Stimulated activated CD8-positive, alpha-beta memory T cell treated with anti-CD3 and anti-CD28 coated beads, Interleukin-15, amount 100 ng/mL, for 4 hours (primary cell): ENCODE results near the gene SMOC1.

Source experiments
- DNase-seq, 2 donors: peaks; one replicate each; pipeline ENCODE4 v3.0.0-alpha.2; 2020; ENCODE audit warnings: low read depth in 2 of 2

Gene SMOC1

DNA sequence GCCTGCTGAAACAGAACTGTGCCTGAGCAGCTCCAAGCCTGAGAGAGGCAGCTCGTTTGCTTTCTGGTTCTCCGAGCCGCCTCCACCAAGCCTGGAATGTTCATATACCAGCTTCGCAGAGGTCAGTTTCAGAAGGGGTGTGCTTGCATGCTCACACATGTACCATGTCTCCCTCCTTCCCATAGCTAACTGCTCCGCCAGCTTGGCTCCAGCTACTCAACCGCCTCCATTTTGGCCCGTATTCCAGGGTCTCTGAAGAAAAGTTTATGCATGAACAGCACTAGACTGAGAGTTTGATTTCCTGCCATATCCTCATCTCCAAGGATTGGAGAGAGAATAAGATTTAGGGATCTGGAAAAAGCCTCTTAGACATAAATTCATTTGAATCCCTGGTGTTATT, 103.7 kb downstream of the SMOC1 start:
- no peak for DNase-seq

DNA sequence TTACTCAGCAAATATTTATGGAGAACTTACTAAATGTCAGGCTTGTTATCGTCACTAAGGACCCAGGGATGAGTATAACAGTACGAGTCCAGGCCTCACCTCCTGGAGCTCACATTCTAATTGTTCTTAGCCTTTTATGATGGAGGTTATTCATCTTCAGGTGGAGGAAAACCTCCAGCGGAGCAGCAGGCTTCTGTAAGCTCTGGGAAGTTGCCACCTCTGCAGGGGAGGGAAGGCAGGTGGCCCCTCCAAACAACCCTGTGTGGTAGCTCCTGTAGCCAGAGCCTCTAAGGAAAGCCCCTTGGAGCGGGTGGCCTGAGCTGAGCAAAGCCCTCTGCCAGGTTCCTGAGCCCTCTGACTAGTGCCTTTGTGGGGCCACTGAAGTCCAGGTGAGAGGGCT, 104.1 kb downstream of the SMOC1 start:
- no peak for DNase-seq

DNA sequence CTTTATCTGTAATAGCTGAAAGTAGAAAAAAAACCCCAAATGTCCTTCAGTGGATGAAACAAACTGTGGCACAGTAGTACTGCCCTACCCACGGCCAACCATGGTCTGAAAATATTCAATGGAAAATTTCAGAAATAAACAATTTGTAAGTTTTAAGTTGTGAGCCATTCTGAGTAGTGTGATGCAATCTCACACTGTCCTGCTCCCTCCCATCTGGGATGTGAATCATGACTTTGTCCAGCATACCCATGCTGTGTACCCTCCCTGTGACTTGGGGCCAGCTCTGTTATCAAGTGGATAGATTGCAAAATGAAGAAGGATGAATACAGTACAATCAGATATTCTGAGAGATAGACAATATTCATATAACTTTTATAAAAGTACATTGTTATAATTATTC, 106.2 kb downstream of the SMOC1 start:
- DNase-seq = no peak

DNA sequence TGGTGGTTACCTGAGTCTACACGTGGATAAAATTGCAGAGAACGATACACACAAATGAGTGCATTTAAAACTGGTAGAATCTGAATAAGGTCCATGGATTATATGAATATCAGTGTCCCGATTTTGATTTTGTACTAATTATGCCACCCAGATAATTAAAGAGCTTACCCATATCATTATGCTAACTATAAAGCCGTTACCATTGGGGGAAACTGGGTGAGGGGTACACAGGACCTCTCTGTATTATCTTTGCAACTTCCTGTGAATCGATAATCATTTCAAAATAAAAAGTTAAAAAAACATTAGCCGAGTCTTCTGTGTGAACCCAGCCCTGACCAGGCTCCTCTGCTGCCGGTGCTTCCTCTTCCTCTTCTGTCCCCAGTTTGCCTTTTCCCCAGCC, 107.1 kb downstream of the SMOC1 start:
- no peak for DNase-seq

DNA sequence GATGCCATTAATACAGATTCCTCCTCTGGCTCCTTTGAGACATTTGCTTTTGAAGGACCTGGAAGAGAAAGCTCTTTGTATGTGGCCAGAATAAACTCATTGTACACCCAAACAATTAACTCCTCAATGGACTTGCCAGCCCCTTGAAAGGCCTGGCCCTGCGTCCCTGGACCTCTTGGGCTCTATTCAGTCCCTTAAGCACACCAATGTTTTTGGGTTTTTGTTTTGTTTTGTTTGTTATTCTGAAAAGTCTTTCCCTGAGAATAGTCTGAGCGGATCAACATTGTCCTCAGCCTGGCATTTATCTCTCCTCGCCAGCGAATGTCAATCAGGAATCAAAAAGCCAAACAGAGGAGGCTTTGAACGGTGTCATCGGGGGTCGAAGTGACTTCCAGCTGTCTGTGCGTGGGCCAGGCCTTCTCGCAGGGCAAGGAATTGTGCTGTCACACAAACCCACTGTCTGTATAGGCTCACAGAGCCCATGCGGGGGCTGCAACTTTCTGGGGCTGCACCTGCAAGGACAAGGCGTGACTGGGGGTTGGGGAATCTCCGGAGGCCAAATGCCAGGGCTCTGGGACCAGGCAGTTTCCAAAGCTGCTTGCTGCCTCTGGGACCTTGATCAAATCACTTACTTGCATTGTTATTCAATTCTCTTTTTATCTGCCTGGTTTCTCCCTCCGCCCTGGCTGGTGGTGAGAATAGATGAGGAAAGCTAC, 108.3 kb downstream of the SMOC1 start:
- DNase-seq = no peak

DNA sequence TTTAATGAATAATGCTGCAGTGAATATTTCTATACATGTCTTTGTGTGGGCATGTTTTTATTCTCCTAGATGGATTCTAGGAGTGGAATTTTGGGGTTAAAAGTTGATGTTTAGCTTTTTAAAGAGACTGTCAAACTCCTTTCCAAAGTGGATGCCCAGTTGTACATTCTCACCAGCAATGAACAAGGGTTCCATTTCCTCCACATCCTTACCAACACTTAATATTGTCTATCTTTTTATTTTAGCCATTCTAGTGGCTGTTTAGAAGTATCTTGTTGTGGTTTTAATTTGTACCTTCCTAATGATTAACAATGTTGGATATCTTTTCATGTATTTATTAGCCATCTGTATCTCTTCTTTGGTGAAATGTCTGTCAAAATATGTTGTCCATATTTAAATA, 109.8 kb downstream of the SMOC1 start:
- DNase-seq = no peak

DNA sequence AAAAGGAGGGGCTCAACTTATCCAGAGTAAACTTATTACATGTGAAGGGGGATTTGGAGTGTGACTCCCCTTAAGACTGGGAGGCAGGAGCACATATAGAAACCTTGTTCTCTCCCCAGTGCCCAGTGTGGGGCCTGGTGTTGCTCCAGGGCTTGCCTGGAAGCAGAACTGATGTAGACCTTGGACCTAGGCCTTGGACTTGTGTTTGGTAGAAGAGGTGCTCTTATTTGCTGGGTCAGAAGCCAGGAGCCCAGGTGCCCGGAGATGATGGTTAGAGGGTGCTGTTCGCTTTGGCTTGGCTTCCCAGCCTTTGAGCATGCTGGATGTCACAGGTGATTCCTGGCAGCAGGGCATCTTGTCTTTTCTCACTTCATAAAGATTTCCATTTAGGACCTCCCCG, 110.4 kb downstream of the SMOC1 start:
- no peak for DNase-seq

DNA sequence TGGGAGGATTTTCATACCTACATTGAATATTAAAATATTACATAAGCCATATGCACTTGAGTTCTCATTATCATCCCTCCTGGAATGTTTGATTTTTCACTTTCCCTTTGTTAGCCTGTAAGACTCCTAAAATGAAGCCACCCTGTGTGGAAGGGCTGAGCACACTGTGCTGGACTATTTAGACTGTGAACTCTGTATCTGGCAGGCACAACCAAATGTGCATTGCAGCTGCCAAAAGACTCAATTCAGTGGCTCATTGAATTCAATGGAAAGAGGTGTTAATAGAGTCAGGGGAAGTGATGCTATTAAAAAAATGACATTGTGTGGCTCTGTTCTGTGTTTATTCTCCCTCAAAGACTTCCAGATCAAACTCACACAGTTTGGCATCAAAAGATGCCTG, 111.1 kb downstream of the SMOC1 start:
- no peak for DNase-seq

DNA sequence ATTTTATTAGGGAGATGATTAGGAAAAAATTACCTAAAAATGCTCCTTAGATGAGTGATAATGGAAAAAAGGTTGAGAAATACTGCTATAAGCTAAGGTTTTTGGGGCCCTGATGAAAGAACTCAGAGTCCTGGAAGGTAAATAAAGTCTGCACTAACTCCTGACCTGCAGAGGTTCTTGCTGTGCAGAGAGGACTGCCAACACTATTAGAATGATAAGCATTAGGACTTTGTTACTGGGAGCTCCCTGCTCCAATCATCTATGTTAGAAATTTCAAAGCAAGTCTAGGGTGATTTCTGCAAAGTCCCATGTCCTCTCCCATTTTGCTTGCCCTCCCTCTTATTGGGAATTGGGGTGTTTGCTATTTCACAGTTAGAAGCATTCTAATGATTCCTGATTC, 112.2 kb downstream of the SMOC1 start:
- DNase-seq = no peak

DNA sequence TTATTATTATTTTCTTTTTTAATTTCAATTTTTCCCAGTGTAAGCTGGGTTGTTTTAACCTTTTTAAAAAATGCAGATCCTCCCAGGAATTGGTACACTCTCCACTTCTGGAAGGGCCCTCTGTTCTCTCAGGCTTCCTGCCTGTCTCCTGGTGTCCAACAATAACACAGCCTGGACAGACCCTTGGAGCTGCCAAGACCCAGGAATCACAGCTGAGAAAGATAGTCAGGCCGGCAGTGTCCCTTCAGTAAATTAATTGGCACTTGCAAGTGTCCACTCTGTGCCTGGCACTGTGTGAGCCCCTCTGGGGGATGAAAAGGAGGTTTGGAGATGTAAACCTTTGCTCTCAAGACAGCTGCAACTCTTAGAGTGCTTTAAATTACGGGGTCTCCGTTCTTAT, 113.3 kb downstream of the SMOC1 start:
- DNase-seq = no peak

DNA sequence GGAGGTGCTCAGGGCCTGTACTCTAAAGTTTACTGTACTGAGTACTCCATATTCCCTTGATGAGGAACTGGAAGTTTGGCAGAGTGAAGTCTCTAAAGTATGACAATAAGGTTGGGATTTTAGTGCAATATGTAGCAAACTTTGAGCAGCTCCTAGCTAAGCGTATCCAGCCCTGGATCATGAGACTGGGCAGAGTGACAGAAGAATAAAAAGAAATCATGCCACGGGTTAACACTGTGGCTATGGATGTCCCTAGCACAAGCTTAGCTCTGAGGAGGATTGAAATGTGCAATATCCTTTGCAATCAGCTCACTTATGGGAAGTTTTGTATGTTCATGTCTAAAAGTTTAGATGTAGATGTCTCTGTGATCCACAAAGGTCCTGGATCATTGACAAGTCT, 114.1 kb downstream of the SMOC1 start:
- no peak for DNase-seq

DNA sequence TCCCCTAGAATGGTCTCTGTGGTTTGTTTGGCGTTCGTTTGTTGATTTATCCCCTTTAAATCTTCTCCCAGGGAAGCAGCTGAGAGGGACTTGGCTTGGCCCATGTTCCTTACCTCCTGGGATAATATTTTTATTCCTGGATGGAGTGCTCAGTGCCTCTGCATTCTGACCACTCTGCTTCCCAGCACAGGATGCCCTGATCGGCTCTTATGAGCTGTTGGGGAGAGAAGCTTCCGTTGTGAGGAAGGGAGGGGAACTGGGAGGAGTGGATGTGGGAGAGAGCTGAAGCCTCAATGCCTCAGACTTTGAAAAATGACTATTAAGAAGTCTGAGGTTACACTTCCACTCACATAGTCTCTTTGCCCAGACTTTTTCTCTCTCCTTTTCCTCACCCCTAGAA, 114.8 kb downstream of the SMOC1 start:
- no peak for DNase-seq

DNA sequence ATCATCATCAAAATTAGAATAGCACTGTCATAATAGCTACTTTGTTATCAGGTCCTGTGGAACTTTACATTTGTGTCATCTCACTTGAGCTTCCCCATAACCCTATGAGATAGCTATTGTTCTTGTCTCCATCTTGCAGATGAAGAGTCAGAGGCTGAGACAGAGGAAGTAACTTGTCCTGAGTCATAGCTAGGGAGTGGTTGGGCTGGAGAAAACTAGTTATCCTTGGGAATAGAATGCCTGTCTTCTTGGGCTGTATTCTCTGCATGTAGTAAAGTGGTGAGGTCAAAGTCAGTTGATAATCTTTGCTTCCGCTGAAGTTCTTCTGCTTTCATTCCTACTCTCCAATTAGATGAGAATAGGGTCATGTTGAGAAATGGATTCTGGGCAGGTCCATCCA, 117.0 kb downstream of the SMOC1 start:
- no peak for DNase-seq

DNA sequence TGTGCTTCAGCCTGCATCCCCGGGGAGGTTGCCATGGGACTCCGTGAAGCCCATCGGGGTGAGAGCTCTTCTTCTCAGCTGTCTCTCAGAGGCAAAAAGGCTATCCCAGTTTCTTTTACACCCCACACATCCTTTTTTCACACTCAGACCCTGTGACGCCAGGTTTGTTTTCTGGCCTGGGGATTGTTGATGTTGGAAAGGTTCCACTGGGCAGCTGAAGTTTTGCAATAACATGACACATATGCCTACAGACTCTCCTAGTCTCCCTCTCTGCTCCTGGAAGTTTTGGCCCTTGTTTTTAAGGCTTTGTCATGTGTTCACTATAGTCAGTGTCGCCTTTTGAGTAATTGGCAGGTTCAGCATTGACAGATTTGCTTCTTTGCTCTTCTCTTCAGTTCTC, 118.6 kb downstream of the SMOC1 start:
- no peak for DNase-seq

DNA sequence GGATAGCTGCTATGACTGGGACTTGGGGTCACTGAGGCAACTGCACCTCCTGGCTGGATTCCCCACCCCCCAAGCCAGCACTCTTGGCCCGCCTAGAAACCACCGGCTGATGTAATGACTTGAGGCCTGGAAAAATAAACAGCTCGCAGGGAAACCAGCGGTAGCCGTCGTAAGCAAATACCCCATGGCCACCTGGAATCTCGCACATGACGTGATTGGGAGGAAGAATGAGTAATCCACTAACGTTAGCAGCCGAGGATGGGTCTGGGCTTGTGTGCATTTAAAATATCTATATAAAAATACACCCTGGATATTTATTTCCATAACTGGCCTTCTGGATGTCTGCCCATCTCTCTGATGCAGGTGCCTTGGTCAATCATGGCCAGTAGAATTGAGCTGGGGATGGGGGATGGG, 120.1 kb downstream of the SMOC1 start:
- no peak for DNase-seq

DNA sequence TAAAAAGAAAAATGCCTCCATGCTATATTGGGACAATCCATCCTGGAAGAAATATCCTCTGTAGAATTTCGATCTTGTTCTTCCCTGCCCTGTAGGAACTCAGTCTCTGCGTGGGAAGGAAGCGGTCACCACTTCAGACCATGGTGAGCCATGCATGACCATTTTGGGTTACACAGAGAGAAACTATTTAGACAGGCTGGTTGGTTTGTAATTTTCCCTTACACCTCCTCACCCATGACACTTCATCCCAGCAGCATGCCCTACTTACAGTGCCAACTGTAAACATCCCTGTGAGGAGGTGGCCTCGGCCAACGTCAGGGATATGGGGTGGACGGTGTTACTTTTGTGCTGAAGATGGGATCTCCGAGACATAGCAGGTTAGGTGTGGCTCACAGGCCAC, 121.4 kb downstream of the SMOC1 start:
- no peak for DNase-seq

DNA sequence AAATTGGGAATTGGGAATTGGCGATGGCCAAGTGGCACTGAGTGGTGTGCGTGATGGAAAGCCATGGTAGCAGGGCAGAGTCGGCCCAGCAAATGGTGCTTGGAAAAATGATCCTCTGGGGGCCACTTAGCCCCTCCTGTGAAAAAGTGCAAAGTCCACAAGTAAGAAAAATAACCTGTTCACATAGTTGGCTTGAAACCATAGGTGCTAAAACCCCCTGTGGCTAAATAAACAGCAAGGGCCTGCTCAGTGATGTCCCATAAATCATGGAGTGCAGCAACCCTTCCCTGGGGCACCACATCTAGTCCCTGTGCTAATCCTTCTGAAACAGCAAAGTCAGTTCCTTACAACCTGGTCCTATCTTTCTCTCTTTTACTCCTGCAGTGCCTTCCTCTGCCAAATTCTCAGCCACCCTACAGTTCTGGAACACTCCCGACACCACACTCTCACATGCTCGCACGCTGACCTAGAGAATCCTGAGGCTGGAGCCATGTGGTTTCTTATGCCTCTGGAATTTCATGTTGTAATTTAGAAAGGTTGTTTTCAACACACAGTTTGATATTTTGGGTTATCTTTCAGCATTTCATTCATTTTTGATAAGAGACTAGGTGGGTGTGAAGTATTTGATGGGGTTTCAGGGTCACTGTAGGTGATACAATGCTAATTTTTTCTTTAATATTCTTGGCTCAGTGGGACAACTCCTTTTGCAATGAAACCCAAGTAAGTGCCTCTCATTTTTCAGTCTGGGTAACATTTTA, 123.6 kb downstream of the SMOC1 start:
- DNase-seq = no peak

DNA sequence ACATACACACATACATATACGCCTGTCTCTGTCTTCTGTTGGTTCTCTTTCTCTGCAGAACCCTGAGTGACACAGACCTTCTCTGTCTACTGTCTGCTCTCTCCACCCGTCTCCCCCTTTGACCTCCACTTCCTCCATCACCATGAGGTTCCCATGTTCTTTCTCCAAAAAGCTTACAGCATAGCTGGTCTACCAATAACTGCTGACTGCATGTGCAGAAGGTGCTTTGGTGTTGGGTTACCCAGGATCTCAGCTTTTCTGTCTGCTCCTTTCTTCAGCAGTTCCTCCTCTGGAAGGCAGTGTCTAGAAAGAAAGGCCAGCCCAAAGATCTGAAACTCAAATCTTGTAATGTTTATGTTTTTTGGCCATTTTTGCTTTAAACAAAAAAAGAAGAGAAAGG, 125.6 kb downstream of the SMOC1 start:
- no peak for DNase-seq

DNA sequence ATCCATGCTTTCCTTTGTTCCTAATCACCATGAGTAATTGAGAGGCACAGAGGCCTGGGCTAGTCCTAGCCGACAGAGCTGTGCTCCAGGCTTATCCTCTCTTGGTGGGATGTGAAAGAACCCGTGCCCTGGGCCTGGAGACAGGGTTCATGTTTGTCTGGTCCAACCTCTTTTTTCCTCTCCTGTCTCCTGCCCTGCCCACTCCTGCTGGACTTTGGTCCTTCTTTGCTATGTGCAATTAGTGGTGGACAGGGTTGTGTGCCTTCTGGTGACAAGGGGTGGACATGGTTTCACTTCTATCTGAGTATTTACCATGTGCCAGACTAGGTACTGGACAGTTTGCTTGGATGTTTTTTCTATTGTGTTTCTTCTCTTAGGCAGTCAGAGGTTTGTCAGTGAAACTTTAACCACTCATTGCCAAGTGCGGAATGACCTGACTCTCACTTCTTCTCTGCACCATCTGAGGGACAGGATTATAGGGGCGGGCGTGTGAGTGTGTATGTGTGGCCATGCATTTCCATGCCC, 126.1 kb downstream of the SMOC1 start:
- no peak for DNase-seq

DNA sequence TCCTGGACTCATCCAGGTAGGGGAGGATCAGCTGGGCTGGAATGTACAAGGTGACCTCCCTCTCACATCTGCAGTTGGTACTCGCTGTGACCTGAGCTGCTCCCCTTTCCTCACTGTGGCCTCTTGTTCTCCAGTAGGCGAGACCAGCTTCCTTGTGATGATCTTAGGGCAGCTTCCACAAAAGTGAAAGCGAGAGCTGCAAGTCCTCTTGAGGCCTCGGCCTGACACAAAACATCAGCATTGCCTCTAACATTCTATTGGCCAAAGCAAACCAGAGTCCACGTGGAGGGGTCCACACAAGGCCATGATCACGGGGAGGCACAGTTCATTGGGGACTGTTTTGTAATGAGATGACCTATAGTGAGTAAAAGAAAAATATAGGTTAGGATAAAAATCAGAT, 127.5 kb downstream of the SMOC1 start:
- DNase-seq = no peak

DNA sequence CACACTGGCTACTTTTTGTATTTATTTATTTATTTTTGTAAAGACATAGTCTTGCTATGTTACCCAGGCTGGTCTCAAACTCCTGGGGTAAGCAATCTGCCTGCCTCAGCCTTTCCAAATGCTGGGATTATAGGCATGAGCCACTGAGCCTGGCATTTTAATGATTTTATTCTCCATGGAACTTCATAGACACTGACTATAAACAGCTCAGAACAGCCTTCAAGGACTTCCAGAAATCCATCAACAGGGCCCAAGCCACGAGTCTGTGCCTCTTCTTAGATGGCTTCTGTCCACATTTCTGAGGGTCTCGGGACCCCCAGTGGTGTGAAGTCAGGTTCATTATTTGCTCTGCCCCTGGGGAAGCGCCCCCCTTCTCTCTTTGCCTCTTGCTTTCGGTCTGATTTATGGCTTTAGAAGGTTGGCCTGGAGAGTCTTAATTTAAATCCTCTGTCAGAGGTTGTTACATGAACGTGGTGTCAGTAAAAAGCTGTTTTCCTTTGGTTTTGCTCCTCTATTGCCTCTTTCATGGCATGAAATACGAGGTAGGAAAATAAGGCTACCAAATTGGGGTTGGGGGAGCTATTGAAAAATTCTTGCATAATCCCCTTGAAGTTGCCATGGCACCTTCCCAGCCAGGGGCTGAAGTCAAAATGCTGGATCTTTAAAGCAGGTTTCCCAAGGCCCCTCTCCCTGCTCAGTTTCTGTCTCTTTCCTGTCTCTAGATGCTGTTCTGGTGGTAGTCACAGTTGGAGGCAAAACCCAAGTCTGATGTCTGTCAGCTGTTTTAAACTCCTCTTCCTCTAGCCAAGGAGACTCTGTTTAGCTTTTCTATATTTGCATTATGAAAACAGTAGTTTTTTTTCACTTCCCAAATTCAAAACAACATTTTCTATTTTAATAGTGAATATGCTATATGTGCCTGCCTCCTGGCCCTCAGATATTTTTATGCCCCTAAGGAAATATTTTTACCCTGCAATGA, 129.4 kb downstream of the SMOC1 start:
- no peak for DNase-seq

DNA sequence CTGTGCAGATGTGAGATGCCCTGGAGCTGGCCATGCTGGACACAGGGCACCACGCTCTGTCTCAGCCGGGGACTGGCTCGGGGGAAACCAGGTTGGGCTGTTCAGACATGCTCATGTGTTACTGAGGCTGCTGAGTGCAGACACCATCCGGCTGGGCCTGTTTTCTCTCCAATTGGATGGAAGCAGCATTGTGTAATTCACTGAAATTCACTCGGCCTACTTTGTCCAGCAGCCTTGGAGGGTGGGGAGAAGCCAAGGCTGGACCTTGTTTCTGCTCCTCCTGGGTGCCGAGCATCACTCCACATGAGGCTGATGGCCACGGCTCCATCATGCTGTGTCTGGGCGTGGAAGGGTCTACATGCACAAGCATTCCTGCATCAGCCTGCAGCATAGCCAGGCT, 130.7 kb downstream of the SMOC1 start:
- DNase-seq = no peak
